ENCODE results near the gene APOBEC3A.

APOBEC3A gene

GRCh38 chr22:38946771-38947170, 10.6 kb upstream of the APOBEC3A start:
- TF ChIP-seq TAF1 (IDR thresholded peaks at IDR 0.05; ENCODE audit: borderline replicate concordance, insufficient read depth, low read length) (no peak), SIN3A (IDR thresholded peaks at IDR 0.05; ENCODE audit: borderline replicate concordance, insufficient read depth, low read length) (no peak), POLR2AphosphoS5 (IDR thresholded peaks at IDR 0.05; ENCODE audit: low read depth, low read length) (no peak), FOXP2 (optimal IDR thresholded peaks at IDR 0.05; ENCODE audit: borderline replicate concordance, extremely low read depth, extremely low read length, insufficient read depth) (no peak)
- TF ChIP-seq, protein P1, sequence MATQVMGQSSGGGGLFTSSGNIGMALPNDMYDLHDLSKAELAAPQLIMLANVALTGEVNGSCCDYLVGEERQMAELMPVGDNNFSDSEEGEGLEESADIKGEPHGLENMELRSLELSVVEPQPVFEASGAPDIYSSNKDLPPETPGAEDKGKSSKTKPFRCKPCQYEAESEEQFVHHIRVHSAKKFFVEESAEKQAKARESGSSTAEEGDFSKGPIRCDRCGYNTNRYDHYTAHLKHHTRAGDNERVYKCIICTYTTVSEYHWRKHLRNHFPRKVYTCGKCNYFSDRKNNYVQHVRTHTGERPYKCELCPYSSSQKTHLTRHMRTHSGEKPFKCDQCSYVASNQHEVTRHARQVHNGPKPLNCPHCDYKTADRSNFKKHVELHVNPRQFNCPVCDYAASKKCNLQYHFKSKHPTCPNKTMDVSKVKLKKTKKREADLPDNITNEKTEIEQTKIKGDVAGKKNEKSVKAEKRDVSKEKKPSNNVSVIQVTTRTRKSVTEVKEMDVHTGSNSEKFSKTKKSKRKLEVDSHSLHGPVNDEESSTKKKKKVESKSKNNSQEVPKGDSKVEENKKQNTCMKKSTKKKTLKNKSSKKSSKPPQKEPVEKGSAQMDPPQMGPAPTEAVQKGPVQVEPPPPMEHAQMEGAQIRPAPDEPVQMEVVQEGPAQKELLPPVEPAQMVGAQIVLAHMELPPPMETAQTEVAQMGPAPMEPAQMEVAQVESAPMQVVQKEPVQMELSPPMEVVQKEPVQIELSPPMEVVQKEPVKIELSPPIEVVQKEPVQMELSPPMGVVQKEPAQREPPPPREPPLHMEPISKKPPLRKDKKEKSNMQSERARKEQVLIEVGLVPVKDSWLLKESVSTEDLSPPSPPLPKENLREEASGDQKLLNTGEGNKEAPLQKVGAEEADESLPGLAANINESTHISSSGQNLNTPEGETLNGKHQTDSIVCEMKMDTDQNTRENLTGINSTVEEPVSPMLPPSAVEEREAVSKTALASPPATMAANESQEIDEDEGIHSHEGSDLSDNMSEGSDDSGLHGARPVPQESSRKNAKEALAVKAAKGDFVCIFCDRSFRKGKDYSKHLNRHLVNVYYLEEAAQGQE (IDR thresholded peaks at IDR 0.05; ENCODE audit: insufficient read depth in 1 of 2, low read depth in 2 of 2, low read length in 2 of 2), result no peak

DNA sequence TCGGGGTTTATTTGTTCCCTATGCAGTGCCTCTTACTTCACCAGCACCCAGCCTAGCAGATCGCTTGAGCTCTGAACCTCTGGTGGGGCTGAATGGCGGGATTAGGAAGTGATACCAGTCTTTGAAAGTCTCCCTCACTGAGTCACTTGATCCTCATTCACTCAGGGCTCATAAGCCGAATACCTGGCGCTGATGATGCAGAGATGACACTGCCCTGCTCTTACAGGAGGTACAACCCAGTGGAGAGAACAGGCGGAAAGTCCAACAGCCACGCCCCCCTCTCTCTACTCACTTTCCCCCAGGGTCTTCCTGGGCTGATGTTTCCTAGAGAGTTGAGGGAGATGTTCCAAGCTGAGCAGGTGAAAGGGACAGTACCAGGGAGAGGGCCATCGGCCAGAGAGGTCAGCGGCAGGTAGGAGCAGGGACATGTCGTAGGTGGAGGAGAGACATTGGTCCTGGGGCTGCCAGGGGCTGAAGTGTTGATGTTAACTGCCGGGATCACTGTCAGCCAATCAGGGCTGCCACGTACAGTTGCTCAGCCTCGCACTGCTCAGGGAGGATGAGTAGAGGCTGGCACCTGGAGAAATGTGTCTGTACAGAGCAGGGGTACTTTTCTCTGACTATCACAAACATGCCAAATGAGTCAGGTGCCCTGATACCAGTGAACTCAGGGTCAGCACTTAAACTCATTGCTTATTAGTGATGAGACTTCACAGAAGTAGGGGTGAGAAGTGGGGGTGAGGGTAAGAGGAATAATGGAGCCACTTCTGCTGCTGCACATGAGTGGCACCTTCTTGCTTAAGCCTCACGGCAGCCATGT, 9.9 kb upstream of the APOBEC3A start:
- TF ChIP-seq POLR2AphosphoS5 (IDR thresholded peaks at IDR 0.05; ENCODE audit: low read depth, low read length) (no peak), SIN3A (IDR thresholded peaks at IDR 0.05; ENCODE audit: borderline replicate concordance, insufficient read depth, low read length) (no peak)
- TF ChIP-seq, protein P1 (IDR thresholded peaks at IDR 0.05; ENCODE audit: insufficient read depth in 1 of 2, low read depth in 2 of 2, low read length in 2 of 2), result no peak

DNA sequence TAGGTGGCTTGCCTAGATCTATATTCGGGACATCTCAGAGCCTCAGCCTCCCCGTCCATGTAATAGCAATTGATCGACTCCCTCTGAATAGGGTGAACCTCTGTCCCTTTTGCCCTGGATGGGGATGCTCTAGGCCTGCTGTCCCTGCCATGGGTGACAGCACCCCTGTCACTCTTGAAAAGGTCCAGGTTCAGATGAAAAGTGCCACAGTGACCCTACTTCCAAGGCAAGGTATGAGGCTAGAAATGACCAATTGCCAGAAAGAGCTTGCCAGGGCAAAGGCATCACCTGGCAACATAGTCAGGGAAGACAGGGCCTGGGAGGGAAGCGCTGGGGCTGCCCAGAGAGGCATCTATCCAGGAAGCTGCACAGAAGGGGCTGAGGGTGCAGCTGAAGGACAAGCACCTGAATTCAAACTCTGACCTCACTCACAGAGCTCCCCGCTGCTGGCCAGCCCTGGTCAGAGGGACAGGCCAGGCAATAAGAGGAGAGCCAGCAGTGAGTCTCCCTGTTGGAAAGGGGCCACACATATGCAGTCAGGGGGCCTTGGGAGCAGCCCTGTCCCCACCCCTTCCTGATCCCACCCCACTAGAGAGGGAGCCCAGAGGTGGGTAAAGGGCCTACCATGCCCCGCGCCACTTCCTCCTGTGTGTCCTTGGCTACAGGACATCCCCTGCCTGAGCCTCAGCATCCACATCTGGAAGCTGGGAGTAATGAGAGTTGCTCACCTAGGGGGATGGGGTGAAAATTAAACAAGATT, 9.0 kb upstream of the APOBEC3A start:
- TF ChIP-seq POLR2AphosphoS5 (IDR thresholded peaks at IDR 0.05; ENCODE audit: low read depth, low read length) (no peak), FOXP2 (optimal IDR thresholded peaks at IDR 0.05; ENCODE audit: borderline replicate concordance, extremely low read depth, extremely low read length, insufficient read depth) (no peak), SIN3A (IDR thresholded peaks at IDR 0.05; ENCODE audit: borderline replicate concordance, insufficient read depth, low read length) (no peak), TAF1 (IDR thresholded peaks at IDR 0.05; ENCODE audit: borderline replicate concordance, insufficient read depth, low read length) (no peak)
- TF ChIP-seq, protein P1 (IDR thresholded peaks at IDR 0.05; ENCODE audit: insufficient read depth in 1 of 2, low read depth in 2 of 2, low read length in 2 of 2), result no peak

DNA sequence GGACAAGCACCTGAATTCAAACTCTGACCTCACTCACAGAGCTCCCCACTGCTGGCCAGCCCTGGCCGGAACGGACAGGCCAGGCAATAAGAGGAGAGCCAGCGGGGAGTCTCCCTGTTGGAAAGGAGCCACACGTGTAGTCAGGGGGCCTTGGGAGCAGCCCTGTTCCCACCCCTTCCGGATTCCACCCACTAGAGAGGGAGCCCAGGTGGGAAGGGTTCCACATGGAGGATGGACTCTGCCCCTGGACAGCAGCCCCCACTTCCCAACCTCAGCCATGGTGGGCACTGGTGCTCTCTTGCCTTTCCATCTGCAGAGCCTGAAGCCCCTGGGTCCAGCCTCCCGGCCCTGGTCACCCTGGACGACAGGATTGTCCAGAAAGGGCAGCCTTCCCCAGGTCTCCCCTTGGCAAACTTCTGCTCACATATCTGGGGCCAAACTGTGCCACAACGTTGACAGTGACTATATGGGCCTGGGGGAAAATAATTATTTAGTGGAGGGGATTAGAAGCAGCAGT, 7.5 kb upstream of the APOBEC3A start:
- TF ChIP-seq FOXP2 (optimal IDR thresholded peaks at IDR 0.05; ENCODE audit: borderline replicate concordance, extremely low read depth, extremely low read length, insufficient read depth) (no peak), TAF1 (IDR thresholded peaks at IDR 0.05; ENCODE audit: borderline replicate concordance, insufficient read depth, low read length) (no peak), SIN3A (IDR thresholded peaks at IDR 0.05; ENCODE audit: borderline replicate concordance, insufficient read depth, low read length) (no peak), POLR2AphosphoS5 (IDR thresholded peaks at IDR 0.05; ENCODE audit: low read depth, low read length) (no peak)
- TF ChIP-seq, protein P1 (IDR thresholded peaks at IDR 0.05; ENCODE audit: insufficient read depth in 1 of 2, low read depth in 2 of 2, low read length in 2 of 2), result no peak
